Ascending aorta (tissue), 2 donors: ENCODE data around the gene COL8A2. TPM values are rescaled to one million over a fixed set of nuclear protein-coding genes. Genes with fewer than 3 reads are reported as not detected.

Experiments used
- DNase-seq, 2 donors: peaks; one replicate each; pipeline ENCODE4 v3.0.0-alpha.2; 2019; ENCODE audit warnings: low spot score in 2 of 2
- H3K27ac ChIP-seq, 2 donors: fragments of 200-600 bp; sonication (generic); one replicate each; pipeline ENCODE4 v1.5.1; 2016 to 2017; ENCODE audit warnings: mild to moderate bottlenecking in 1 of 2
- H3K27me3 ChIP-seq: fragments of 200-600 bp; sonication (generic); one replicate; pipeline ENCODE4 v1.5.1; 2017
- H3K36me3 ChIP-seq, 2 donors: fragments of 200-600 bp; sonication (generic); one replicate each; pipeline ENCODE4 v1.5.1; 2016
- H3K4me1 ChIP-seq, 2 donors: fragments of 200-600 bp; sonication (generic); one replicate each; pipeline ENCODE4 v1.5.1; 2016 to 2017; ENCODE audit warnings: mild to moderate bottlenecking in 1 of 2
- H3K4me3 ChIP-seq, 2 donors: fragments of 200-600 bp; sonication (generic); one replicate each; pipeline ENCODE4 v1.5.1; 2016 to 2017; ENCODE audit warnings: mild to moderate bottlenecking in 1 of 2
- H3K9me3 ChIP-seq, 2 donors: fragments of 200-600 bp; sonication (generic); one replicate each; pipeline ENCODE4 v1.5.1; 2016
- CTCF ChIP-seq, 3 experiments: fragments of 200-600 bp in 2 of 3; fragments of 450-650 bp in 1 of 3; sonication (generic) in 2 of 3; IDR thresholded peaks; one replicate each; pipeline ENCODE4 v1.5.1; 2016 to 2019; ENCODE audit warnings: antibody characterized with exemption in 3 of 3, mild to moderate bottlenecking in 1 of 3, moderate library complexity in 1 of 3
- intact Hi-C: fragments of 100-400 bp; cut with DNase I; formaldehyde crosslinking; loops from one replicate; pipeline ENCODE4 v1.15.1; 2023
- total RNA-seq: library from RNA; depleted of rRNA; stranded (reverse); fragments of >200 nt; gene quantifications from one replicate; pipeline ENCODE4 v1.1.0, GENCODE V29; 2016

The COL8A2 gene
- total RNA-seq, 1 donor from 2014 or later = 41.7 TPM

GRCh38 chr1:36151134-36151844 lies 26.3 kb upstream of the COL8A2 start:
- no peaks in the 10 kb centered on the region for H3K9me3 ChIP-seq
- no peak for TF ChIP-seq CTCF (IDR thresholded peaks at IDR 0.05)
- H3K4me1 ChIP-seq = peaks cover 31 to 43% of the 10 kb centered on the region in 2 donors
- H3K4me3 ChIP-seq = peak overlapping the region in 1 of 2 donors; percentile 21
- H3K27me3 ChIP-seq = no peaks in the 10 kb centered on the region
- intact Hi-C loops = loop anchor here (10.0 kb wide), 1 partner anchor 234 kb away; the partner anchor contains the start of gene STK40
- DNase-seq = no peak
- peak overlapping the region; percentile 93 to 98 for H3K27ac ChIP-seq
- H3K36me3 ChIP-seq = peaks cover 0 to 2% of the 10 kb centered on the region in 2 donors

DNA sequence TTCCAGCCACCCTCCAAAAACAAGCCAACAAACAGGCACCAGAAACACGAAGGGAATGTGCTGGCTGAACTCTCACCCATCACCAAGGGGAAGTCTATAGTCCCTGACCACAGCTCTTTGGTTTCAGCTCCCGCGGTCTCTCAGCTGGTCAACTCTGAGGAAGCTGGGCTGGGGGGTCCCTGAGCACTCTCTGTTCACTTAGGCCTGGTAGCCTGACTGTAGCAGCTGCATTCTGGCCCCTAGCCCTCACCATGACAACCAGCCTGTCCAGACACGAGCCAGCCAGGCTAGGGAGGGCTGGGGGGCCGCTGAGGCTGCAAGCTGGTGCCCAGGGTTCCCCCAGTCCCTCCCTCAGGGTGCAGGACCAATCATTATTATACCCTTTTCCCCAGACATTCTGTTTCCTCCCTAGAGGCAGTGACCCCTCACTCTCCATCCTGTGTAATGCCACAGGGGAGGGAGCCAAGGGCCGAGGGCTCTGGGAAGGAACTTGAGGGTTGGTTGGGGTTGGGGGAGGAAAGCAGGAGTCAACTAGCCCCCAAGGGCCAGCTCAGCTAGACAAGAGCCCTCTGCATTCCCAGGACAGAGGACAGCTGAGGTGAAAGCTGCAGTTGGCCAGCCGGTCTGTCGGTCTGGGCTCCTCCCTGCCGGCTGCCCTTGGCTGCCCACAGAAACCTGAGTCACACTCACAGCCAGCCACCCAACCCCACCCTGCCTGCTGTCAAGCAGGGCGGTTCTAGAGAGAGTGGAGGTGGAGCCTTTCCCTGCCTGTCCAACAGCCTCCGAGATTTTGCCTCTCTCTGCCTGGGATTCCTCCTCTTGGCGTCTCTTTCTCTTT lies 25.5 kb upstream of the COL8A2 start:
- Histone ChIP-seq H3K36me3 (no peaks in the 10 kb centered on the region), H3K27me3 (no peaks in the 10 kb centered on the region), H3K27ac (peak overlapping the region; percentile 93 to 98), H3K4me1 (peaks cover 31 to 43% of the 10 kb centered on the region in 2 donors), H3K4me3 (peak overlapping the region; percentile 7 to 49), H3K9me3 (no peaks in the 10 kb centered on the region)
- intact Hi-C loops = loop anchor here (1.0 to 10.0 kb wide), 2 partner anchors 135 to 234 kb away; partner anchors contain the start of gene STK40
- no peak for TF ChIP-seq CTCF (IDR thresholded peaks at IDR 0.05)
- peak; percentile 92 to 98 for DNase-seq

GRCh38 chr1:36149973-36150295 lies 24.9 kb upstream of the COL8A2 start:
- DNase-seq = no peak
- Histone ChIP-seq H3K4me1 (peaks cover 26 to 40% of the 10 kb centered on the region in 2 donors), H3K27me3 (no peaks in the 10 kb centered on the region), H3K27ac (peak overlapping the region; percentile 93 to 98), H3K4me3 (peak overlapping the region; percentile 7 to 49), H3K36me3 (no peaks in the 10 kb centered on the region), H3K9me3 (no peaks in the 10 kb centered on the region)
- intact Hi-C loops = loop anchor here (1.0 to 10.0 kb wide), 5 partner anchors 38 to 235 kb away; partner anchors contain the start of genes STK40 and THRAP3
- TF ChIP-seq CTCF (IDR thresholded peaks at IDR 0.05) = no peak

- Histone ChIP-seq H3K4me3 (peak within 1 kb of the TSS; percentile 71 to 77), H3K27me3 (no peaks in the 10 kb centered on the region), H3K27ac (peak within 1 kb of the TSS; percentile 93 to 98), H3K4me1 (peaks cover 26 to 36% of the 10 kb centered on the region in 2 donors), H3K36me3 (no peaks in the 10 kb centered on the region), H3K9me3 (no peaks in the 10 kb centered on the region)
- TF ChIP-seq CTCF (IDR thresholded peaks at IDR 0.05) = peak; percentile 88 to 98 (median 95)
- intact Hi-C loops = loop anchor here (1.0 kb wide), 3 partner anchors 39 to 75 kb away; partner anchors contain the start of gene THRAP3
- DNase-seq = peak; percentile 100
Measured at GRCh38 chr1:36149237-36149972, 24.4 kb upstream of the COL8A2 start, which contains the start of gene TRAPPC3. Gene TRAPPC3 (minus strand): TSS chr1:36149486. CDS start chr1:36149378, 108 bp downstream.

DNA sequence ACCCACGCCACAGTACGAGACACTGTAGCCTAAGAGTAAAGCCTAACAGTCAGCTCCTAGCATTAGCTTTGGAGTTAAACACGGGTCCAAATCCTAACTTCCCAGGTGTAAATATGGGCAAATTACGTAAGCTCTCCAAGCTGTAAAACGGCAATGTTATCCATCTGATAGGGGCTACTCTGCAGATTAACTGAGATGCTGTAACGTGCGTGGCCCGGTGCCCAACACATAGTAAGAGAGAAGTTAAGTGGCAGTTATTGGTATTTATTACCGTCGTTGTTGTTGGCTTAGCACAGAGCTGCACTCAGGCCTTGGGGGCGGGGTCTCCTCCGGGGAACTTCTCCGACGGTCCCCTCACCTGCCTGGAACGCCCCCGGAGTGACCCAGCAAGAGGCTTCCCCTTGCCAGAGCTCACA lies 23.8 kb upstream of the COL8A2 start:
- Histone ChIP-seq H3K27me3 (no peaks in the 10 kb centered on the region), H3K36me3 (no peaks in the 10 kb centered on the region), H3K9me3 (no peaks in the 10 kb centered on the region), H3K4me3 (peak overlapping the region; percentile 71 to 77), H3K4me1 (peaks cover 26 to 36% of the 10 kb centered on the region in 2 donors), H3K27ac (peak overlapping the region; percentile 93 to 98)
- no peak for DNase-seq
- intact Hi-C loops = loop anchor here (1.0 kb wide), 3 partner anchors 39 to 75 kb away; partner anchors contain the start of gene THRAP3
- no peak for TF ChIP-seq CTCF (IDR thresholded peaks at IDR 0.05)
